Stomach (tissue), 19 donors: ENCODE results near the gene FXYD4. TPM values are rescaled to one million over a fixed set of nuclear protein-coding genes. Genes with fewer than 3 reads are reported as not detected.

Source experiments
- DNase-seq, 2 donors: peaks; one replicate each; pipeline versions ENCODE4 v3.0.0 to v3.0.0-alpha.2; 2013 to 2019
- H3K27ac ChIP-seq, 5 donors: fragments of 200-600 bp in 4 of 5; sonication (generic) in 4 of 5; one replicate each; pipeline ENCODE4 v1.5.1; 2013 to 2019; ENCODE audit warnings: mild to moderate bottlenecking in 1 of 5, moderate library complexity in 1 of 5
- H3K27me3 ChIP-seq, 3 donors: fragments of 200-600 bp; sonication (generic); one replicate each; pipeline ENCODE4 v1.5.1; 2017 to 2019; ENCODE audit warnings: mixed run types in 1 of 3
- H3K36me3 ChIP-seq, 4 donors: fragments of 200-600 bp; sonication (generic); 1 replicate in 3 of 4; 2 replicates in 1 of 4; pipeline ENCODE4 v1.5.1; 2016 to 2019
- H3K4me1 ChIP-seq, 4 donors: fragments of 200-600 bp; sonication (generic); one replicate each; pipeline ENCODE4 v1.5.1; 2016 to 2019
- H3K4me3 ChIP-seq, 4 donors: fragments of 200-600 bp; sonication (generic) in 3 of 4; one replicate each; pipeline ENCODE4 v1.5.1; 2016 to 2019; ENCODE audit warnings: mild to moderate bottlenecking in 1 of 4
- H3K9me3 ChIP-seq, 4 donors: fragments of 200-600 bp; sonication (generic); one replicate each; pipeline ENCODE4 v1.5.1; 2016 to 2019
- CTCF ChIP-seq, 7 experiments: fragments of 450-650 bp in 4 of 7; fragments of 200-600 bp in 3 of 7; sonication (generic) in 3 of 7; IDR thresholded peaks; one replicate each; pipeline ENCODE4 v1.5.1; 2016 to 2019; ENCODE audit warnings: antibody characterized with exemption in 7 of 7, control low read depth in 2 of 7, mild to moderate bottlenecking in 1 of 7
- EP300 ChIP-seq: sonication (generic); formaldehyde crosslinking; IDR thresholded peaks from one replicate; pipeline ENCODE4 v1.6.1; 2017; ENCODE audit warnings: antibody characterized with exemption
- POLR2A ChIP-seq, 4 donors: fragments of 450-650 bp; IDR thresholded peaks; one replicate each; pipeline ENCODE4 v1.6.1; 2016; ENCODE audit warnings: antibody characterized with exemption in 4 of 4, control low read depth in 2 of 4, mild to moderate bottlenecking in 1 of 4, moderate library complexity in 1 of 4
- POLR2AphosphoS5 ChIP-seq, 3 donors: sonication (generic); formaldehyde crosslinking; IDR thresholded peaks; one replicate each; pipeline ENCODE4 v1.6.1; 2016; ENCODE audit warnings: antibody characterized with exemption in 3 of 3
- WGBS, 5 donors: extraction: QIAGEN DNeasy Blood & Tissue Kit in 3 of 5; methylation state at CpG; one replicate each; pipeline versions ENCODE4 v1.1.5 to v1.1.7; 2013 to 2018; 5-methylcytosine and 5-hydroxymethylcytosine counted together
- intact Hi-C: fragments of 100-400 bp; cut with DNase I; formaldehyde crosslinking; loops from one replicate; pipeline ENCODE4 v1.15.1; 2023; ENCODE audit warnings: low total_unique reads
- long read RNA-seq, 10 donors: transcript quantifications; one replicate each; lab custom pipeline, GENCODE V29; 2026
- polyA plus RNA-seq, 3 donors: library from polyadenylated mRNA; stranded (reverse); fragments of 200-250 nt; gene quantifications; one replicate each; pipeline ENCODE4 v1.2.3, GENCODE V29; 2013
- total RNA-seq, 5 donors: library from RNA; depleted of rRNA; stranded (reverse); fragments of >200 nt; gene quantifications; one replicate each; pipeline versions ENCODE4 v1.1.0 to v1.2.3, GENCODE V29; 2014 to 2016
- donor health status: healthy with polysubstance abuse.
- donor health status: Bipolar disorder and iron deficiency.
- donor health status: healthy.

The FXYD4 gene
- total RNA-seq (not detected), polyA plus RNA-seq (1 to 10 TPM; 2.8 to 7.3 (median 6.0) TPM)
- long read RNA-seq, donor 1: 0 reads
- long read RNA-seq, donor 2: 0 reads
- long read RNA-seq, donor 3, partial matches to known transcripts: 0 of 1 reads
- long read RNA-seq, donor 3, other reads (novel, unspliced or antisense): 0 of 1 reads
- long read RNA-seq, donor 4: 0 reads
- long read RNA-seq, donor 5, partial matches to known transcripts: 0 of 1 reads
- long read RNA-seq, donor 5, other reads (novel, unspliced or antisense): 0 of 1 reads
- long read RNA-seq, donor 6, partial matches to known transcripts: 529 of 529 reads
- long read RNA-seq, donor 6, other reads (novel, unspliced or antisense): 0 of 529 reads
- long read RNA-seq, donor 7: 0 reads
- long read RNA-seq, donor 8, partial matches to known transcripts: 25 of 79 reads
- long read RNA-seq, donor 8, other reads (novel, unspliced or antisense): 53 of 79 reads
- long read RNA-seq, donor 9, partial matches to known transcripts: 0 of 2 reads
- long read RNA-seq, donor 9, other reads (novel, unspliced or antisense): 0 of 2 reads
- long read RNA-seq, donor 10: 0 reads

DNA sequence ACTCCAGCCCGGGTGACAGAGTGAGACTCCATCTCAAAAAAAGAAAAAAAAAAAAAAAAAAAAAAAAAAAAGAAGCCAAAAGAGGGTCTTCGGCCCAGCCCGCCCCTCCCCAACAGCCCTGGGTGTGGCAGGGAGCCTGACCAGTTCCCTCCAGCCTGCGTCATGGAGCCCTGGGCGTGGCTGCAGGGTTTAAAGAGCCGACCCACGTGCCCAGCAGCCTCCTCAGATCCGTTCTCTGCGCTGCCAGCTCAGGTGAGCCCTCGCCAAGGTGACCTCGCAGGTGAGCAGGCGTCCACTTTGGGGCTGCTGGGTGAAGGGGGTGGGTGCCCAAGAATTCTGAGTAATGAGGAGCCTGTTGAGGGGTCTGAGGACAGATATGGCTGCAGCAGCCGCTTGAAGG is at the start of gene FXYD4:
Gene FXYD4 (plus strand): TSS at position 219 of the 400 bp plus-strand sequence. CDS start 2,111 bp downstream, outside the sequence.
- H3K9me3 ChIP-seq: no peaks in the 10 kb centered on the region
- peak; percentile 87 to 88 for DNase-seq
- no peaks in the 10 kb centered on the region for H3K27me3 ChIP-seq
- H3K36me3 ChIP-seq: no peaks in the 10 kb centered on the region
- intact Hi-C loops: no loop called here
- 40 to 54% (median 50%) methylated on average over 13 of the region's 13 CpGs for WGBS, 5 donors
- TF ChIP-seq CTCF (IDR thresholded peaks at IDR 0.05): no peak
- no peak for TF ChIP-seq EP300
- peak in 1 of 3 donors; percentile 20 for TF ChIP-seq POLR2AphosphoS5 (IDR thresholded peaks at IDR 0.05)
- no peak for TF ChIP-seq POLR2A (IDR thresholded peaks at IDR 0.05)
- H3K4me3 ChIP-seq: no peak within 1 kb of the TSS
- H3K4me1 ChIP-seq: peaks cover 0 to 4% (median 2%) of the 10 kb centered on the region in 4 donors
- no peak within 1 kb of the TSS for H3K27ac ChIP-seq

DNA sequence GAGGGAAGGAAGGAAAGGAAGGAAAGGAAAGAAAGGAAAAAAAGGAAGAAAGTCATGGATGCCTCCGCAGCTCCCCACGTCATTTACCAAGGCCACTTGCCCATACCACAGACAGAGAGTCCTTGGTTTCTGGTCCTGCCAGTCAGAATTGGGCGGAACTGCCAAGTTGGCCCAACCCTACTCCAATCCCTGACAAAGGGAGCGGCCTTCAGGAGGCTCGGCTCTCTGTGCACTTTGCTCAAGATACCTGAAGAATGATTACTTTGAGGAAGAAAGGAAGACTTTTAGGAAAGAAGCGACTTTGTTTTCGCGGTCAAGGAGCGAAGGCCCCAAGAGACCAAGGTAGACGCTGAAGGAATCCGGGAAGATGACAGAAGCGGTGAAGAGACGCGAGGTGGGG is 49.1 kb upstream of the FXYD4 start:
- peak overlapping the region in 2 of 5 donors; percentile 34 to 48 for H3K27ac ChIP-seq

DNA sequence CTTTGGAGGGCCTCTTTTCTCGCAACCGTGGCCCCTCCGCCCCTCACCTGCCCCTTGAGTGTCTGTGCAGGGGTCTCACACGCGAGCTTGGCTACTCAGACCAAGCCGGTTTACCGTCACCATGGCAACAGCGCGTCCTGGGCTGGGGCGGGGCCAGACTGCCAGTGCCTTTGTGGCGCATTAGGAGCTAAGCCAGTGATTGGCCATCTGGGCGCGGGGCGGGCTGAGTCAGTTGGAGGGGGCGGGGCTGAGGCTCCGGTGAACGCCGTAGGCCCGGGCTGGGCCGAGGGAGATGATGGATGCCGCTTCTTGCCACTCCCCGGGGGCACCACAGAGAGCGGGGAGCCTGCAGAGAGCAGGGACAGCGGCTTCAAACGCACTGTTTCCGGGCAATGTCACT is 48.7 kb upstream of the FXYD4 start:
- TF ChIP-seq CTCF (IDR thresholded peaks at IDR 0.05) (no peak), POLR2AphosphoS5 (IDR thresholded peaks at IDR 0.05) (no peak), POLR2A (IDR thresholded peaks at IDR 0.05) (no peak)
- H3K4me1 ChIP-seq: peaks cover 0 to 15% (median 12%) of the 10 kb centered on the region in 4 donors
- H3K4me3 ChIP-seq: peak overlapping the region; percentile 34 to 43 (median 36)
- intact Hi-C loops: no loop called here
- peaks cover 0 to 30% (median 7%) of the 10 kb centered on the region in 3 donors for H3K27me3 ChIP-seq
- no peaks in the 10 kb centered on the region for H3K9me3 ChIP-seq
- WGBS, 5 donors: 1 to 5% (median 2%) methylated on average over 16 to 26 of the region's 26 CpGs
- no peaks in the 10 kb centered on the region for H3K36me3 ChIP-seq
- DNase-seq: peak; percentile 90 to 97
- H3K27ac ChIP-seq: peak overlapping the region in 2 of 5 donors; percentile 34 to 48

More for the DNA sequence above, 49.1 kb upstream of the FXYD4 start:
- no peak for TF ChIP-seq POLR2A (IDR thresholded peaks at IDR 0.05)
- WGBS, 5 donors: 26 to 29% (median 26%) methylated on average over 14 of the region's 14 CpGs
- H3K9me3 ChIP-seq: no peaks in the 10 kb centered on the region
- H3K4me1 ChIP-seq: peaks cover 0 to 15% (median 12%) of the 10 kb centered on the region in 4 donors
- no peaks in the 10 kb centered on the region for H3K36me3 ChIP-seq
- peaks cover 0 to 30% (median 7%) of the 10 kb centered on the region in 3 donors for H3K27me3 ChIP-seq
- intact Hi-C loops: no loop called here
- H3K4me3 ChIP-seq: peak overlapping the region; percentile 34 to 43 (median 36)
- peak; percentile 43 to 68 for DNase-seq

DNA sequence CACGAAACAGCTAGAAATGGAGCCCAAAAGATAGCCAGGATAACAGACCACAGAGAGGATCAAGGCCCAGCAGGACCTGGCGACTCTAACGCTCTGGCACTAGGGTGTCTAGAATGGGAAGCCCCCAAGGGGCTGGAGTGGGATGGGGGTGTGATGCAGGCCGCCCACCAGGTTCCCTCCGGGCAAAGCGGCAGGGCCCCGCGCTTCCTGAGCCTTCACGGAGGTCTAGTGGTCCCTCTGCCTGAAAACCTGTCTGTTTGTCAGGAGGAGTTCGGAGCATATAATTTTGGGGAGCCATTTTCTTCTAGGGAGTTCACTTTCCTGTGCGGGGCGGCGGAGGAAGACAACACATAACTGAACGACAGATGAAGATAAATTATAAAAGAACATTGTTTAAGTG is 48.2 kb upstream of the FXYD4 start:
- peaks cover 0 to 15% (median 12%) of the 10 kb centered on the region in 4 donors for H3K4me1 ChIP-seq
- DNase-seq: no peak
- no peak for TF ChIP-seq CTCF (IDR thresholded peaks at IDR 0.05)
- TF ChIP-seq POLR2AphosphoS5 (IDR thresholded peaks at IDR 0.05): no peak
- no peak for TF ChIP-seq EP300
- no peak for TF ChIP-seq POLR2A (IDR thresholded peaks at IDR 0.05)
- intact Hi-C loops: no loop called here
- H3K36me3 ChIP-seq: no peaks in the 10 kb centered on the region
- peak overlapping the region in 2 of 5 donors; percentile 34 to 48 for H3K27ac ChIP-seq
- H3K27me3 ChIP-seq: peaks cover 0 to 30% (median 7%) of the 10 kb centered on the region in 3 donors
- peak overlapping the region; percentile 34 to 43 (median 36) for H3K4me3 ChIP-seq
- WGBS, 5 donors: 64 to 70% (median 67%) methylated on average over 14 of the region's 14 CpGs
- H3K9me3 ChIP-seq: no peaks in the 10 kb centered on the region
